Measurements from ENCODE around the gene HESX1.

DNA sequence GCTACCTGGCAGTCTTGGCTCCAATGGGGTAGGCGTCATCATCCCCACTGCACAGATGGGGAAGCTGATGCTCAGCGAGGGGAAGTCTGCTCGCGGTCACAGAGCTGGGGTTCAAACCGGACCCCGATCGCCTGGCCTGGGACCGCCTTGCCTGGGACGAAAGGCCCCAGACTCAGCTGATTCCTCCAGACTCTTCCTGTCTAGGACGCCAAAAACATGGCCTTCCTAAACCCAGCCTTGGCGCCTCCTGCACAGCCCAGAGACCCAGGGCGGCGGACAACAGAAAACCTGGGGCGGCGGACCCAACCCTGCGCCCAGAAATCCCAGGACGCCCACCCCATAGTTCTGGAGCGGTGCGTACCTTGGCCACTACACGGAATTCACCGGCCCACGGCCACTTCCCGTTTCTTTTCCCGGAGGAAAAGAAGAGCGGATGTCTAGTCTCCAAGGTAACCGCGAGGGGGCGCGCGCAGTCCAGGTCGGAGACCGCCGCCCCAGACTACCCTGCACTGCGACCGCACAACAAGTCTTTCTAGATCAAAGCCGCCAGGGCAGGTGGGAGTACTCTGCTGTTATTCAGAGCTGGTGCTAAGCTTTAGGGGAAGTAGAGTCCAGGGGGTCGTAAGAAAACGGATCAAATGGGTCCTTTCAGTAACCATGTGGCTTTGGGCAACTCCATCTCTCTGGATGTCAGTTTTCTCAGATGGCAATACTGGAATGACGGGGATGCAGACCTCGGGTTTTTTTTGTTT, 29.7 kb downstream of the HESX1 start:
- TF ChIP-seq, protein P1, sequence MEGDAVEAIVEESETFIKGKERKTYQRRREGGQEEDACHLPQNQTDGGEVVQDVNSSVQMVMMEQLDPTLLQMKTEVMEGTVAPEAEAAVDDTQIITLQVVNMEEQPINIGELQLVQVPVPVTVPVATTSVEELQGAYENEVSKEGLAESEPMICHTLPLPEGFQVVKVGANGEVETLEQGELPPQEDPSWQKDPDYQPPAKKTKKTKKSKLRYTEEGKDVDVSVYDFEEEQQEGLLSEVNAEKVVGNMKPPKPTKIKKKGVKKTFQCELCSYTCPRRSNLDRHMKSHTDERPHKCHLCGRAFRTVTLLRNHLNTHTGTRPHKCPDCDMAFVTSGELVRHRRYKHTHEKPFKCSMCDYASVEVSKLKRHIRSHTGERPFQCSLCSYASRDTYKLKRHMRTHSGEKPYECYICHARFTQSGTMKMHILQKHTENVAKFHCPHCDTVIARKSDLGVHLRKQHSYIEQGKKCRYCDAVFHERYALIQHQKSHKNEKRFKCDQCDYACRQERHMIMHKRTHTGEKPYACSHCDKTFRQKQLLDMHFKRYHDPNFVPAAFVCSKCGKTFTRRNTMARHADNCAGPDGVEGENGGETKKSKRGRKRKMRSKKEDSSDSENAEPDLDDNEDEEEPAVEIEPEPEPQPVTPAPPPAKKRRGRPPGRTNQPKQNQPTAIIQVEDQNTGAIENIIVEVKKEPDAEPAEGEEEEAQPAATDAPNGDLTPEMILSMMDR (conservative IDR thresholded peaks at IDR 0.05; ENCODE audit: low read length): peak; percentile 95
- TF ChIP-seq EZH2phosphoT487 (IDR thresholded peaks at IDR 0.05; ENCODE audit: borderline replicate concordance, low read depth, low read length): no peak

All from OCI-LY7 (cell line).